ENCODE data around the gene KANSL1.

- TF ChIP-seq CTCF (IDR thresholded peaks at IDR 0.05; ENCODE audit: poor library complexity) (no peak), EZH2phosphoT487 (IDR thresholded peaks at IDR 0.05; ENCODE audit: low read depth, severe bottlenecking, unreplicated experiment) (no peak)
Measured at GRCh38 chr17:45983614-45984310, 209.5 kb downstream of the KANSL1 start.

Data from hepatocyte (in vitro differentiated cells).